ENCODE data around the gene RABEP2.
"Not testable (repeated sequence)": the region's sequence is repeated elsewhere in the genome, so short reads cannot be mapped to it uniquely, and the experiment has no call there.

Gene RABEP2

GRCh38 chr16:28878083-28878926 is 46.7 kb downstream of the RABEP2 start, which contains the start of gene ATP2A1:
TSS of gene ATP2A1 (plus strand) at chr16:28878488. CDS start at chr16:28878672, 184 bp downstream.
- no peak for DNase-seq

- DNase-seq: no peak
Measured at GRCh38 chr16:28877655-28878000, 47.4 kb downstream of the RABEP2 start.

- DNase-seq: no peak
Measured at GRCh38 chr16:28876973-28877654, 47.9 kb downstream of the RABEP2 start.

- no peak for DNase-seq
Measured at GRCh38 chr16:28876019-28876659, 48.9 kb downstream of the RABEP2 start.

- no peak for DNase-seq
Measured at GRCh38 chr16:28875134-28876018, 49.7 kb downstream of the RABEP2 start.

GRCh38 chr16:28874406-28874805 is 50.6 kb downstream of the RABEP2 start:
- no peak for DNase-seq

- DNase-seq: peak; percentile 47
Measured at GRCh38 chr16:28873543-28874201, 51.4 kb downstream of the RABEP2 start.

- DNase-seq: no peak
Measured at GRCh38 chr16:28872952-28873351, 52.1 kb downstream of the RABEP2 start.

- no peak for DNase-seq
Measured at GRCh38 chr16:28869201-28869600, 55.8 kb downstream of the RABEP2 start.

- DNase-seq: not testable (repeated sequence)
Measured at GRCh38 chr16:28867646-28868045, 57.4 kb downstream of the RABEP2 start.

- DNase-seq: no peak
Measured at GRCh38 chr16:28867241-28867640, 57.8 kb downstream of the RABEP2 start.

- DNase-seq: no peak
Measured at GRCh38 chr16:28866454-28866804, 58.6 kb downstream of the RABEP2 start.

GRCh38 chr16:28865722-28866453 is 59.1 kb downstream of the RABEP2 start:
- DNase-seq: no peak

- DNase-seq: no peak
Measured at GRCh38 chr16:28865001-28865688, 59.9 kb downstream of the RABEP2 start.

GRCh38 chr16:28863929-28864793 is 60.9 kb downstream of the RABEP2 start:
- DNase-seq: no peak

GRCh38 chr16:28859326-28859725 is 65.7 kb downstream of the RABEP2 start:
- no peak for DNase-seq

- no peak for DNase-seq
Measured at GRCh38 chr16:28858421-28858820, 66.6 kb downstream of the RABEP2 start.
